Upper lobe of right lung (tissue), 1 donor: ENCODE results near the gene ANHX. TPM values are rescaled to one million over a fixed set of nuclear protein-coding genes. Genes with fewer than 3 reads are reported as not detected.

Source experiments
- ATAC-seq: fragments of 200-7000 bp; cut with Tn5 transposase; one replicate; pipeline ENCODE4 v1.9.1; 2020; ENCODE audit warnings: mild to moderate bottlenecking, moderate library complexity
- DNase-seq: peaks from one replicate; pipeline ENCODE4 v3.0.0-alpha.2; 2020
- H3K27ac ChIP-seq: fragments of 200-600 bp; one replicate; pipeline ENCODE4 v1.8.0; 2022
- H3K27me3 ChIP-seq: fragments of 200-600 bp; one replicate; pipeline ENCODE4 v1.8.0; 2022; ENCODE audit warnings: mild to moderate bottlenecking
- H3K36me3 ChIP-seq: fragments of 200-600 bp; one replicate; pipeline ENCODE4 v1.8.0; 2022
- H3K4me1 ChIP-seq: fragments of 200-600 bp; one replicate; pipeline ENCODE4 v1.8.0; 2022
- H3K4me3 ChIP-seq: fragments of 200-600 bp; one replicate; pipeline ENCODE4 v1.8.0; 2022; ENCODE audit warnings: mild to moderate bottlenecking
- H3K9me3 ChIP-seq: fragments of 200-600 bp; one replicate; pipeline ENCODE4 v1.8.0; 2022
- CTCF ChIP-seq: fragments of 200-600 bp; IDR thresholded peaks from one replicate; pipeline ENCODE4 v1.8.0; 2022; ENCODE audit warnings: antibody characterized with exemption
- intact Hi-C: fragments of 100-400 bp; cut with DNase I; formaldehyde crosslinking; loops from one replicate; pipeline ENCODE4 v1.11.0; 2022
- total RNA-seq: library from RNA; stranded (reverse); fragmentation: NEBNext Ultra II Directional; extraction: Animal tissue kit (Norgen Biotek cat#: 25700); gene quantifications from one replicate; pipeline ENCODE4 v1.2.1, GENCODE V29; 2021
- donor health status: DM: no; HTN: yes; CAD: no; lungs with severe emphysema.

The ANHX gene
- total RNA-seq, 1 donor from 2014 or later: not detected

GRCh38 chr12:133180669-133181068, 55.0 kb downstream of the ANHX start:
- no peak for TF ChIP-seq CTCF
- intact Hi-C loops: no loop called here
- Histone ChIP-seq H3K27ac (no peak overlapping the region), H3K36me3 (peaks cover 10% of the 10 kb centered on the region), H3K4me1 (peaks cover 8% of the 10 kb centered on the region), H3K27me3 (no peaks in the 10 kb centered on the region), H3K4me3 (peak overlapping the region; percentile 72), H3K9me3 (peaks cover under 1% of the 10 kb centered on the region)
- ATAC-seq: no peak
- no peak for DNase-seq

GRCh38 chr12:133174901-133175300, 60.8 kb downstream of the ANHX start:
- ATAC-seq (no peak), DNase-seq (no peak)
- peaks cover 8% of the 10 kb centered on the region for H3K9me3 ChIP-seq
- H3K36me3 ChIP-seq: no peaks in the 10 kb centered on the region
- H3K27me3 ChIP-seq: no peaks in the 10 kb centered on the region
- no peaks in the 10 kb centered on the region for H3K4me1 ChIP-seq
- intact Hi-C loops: no loop called here
- H3K4me3 ChIP-seq: no peak overlapping the region
- no peak for TF ChIP-seq CTCF
- H3K27ac ChIP-seq: no peak overlapping the region

- no peak for DNase-seq
- Histone ChIP-seq H3K4me3 (no peak overlapping the region), H3K9me3 (peaks cover 8% of the 10 kb centered on the region), H3K4me1 (no peaks in the 10 kb centered on the region), H3K27me3 (no peaks in the 10 kb centered on the region), H3K36me3 (no peaks in the 10 kb centered on the region), H3K27ac (no peak overlapping the region)
- TF ChIP-seq CTCF: no peak
- intact Hi-C loops: no loop called here
- no peak for ATAC-seq
These were observed 63.2 kb downstream of the ANHX start for GRCh38 chr12:133172491-133172890.

Other genes starting within 250 kb of the ANHX start
- gene ZNF26, start 249.5 kb downstream of the ANHX start, total RNA-seq: 11.4 TPM
- 24.1 TPM for gene ZNF84, start 198.4 kb downstream of the ANHX start, total RNA-seq
- 15.7 TPM for gene ZNF140, start 155.0 kb downstream of the ANHX start, total RNA-seq
- 2.4 TPM for gene ZNF891, start 105.6 kb downstream of the ANHX start, total RNA-seq
- 8.2 TPM for gene ZNF10, start 105.2 kb downstream of the ANHX start, total RNA-seq
- 25.4 TPM for gene ZNF268, start 54.4 kb downstream of the ANHX start, total RNA-seq